ENCODE measurements around the gene FCHO2.

FCHO2 gene

DNA sequence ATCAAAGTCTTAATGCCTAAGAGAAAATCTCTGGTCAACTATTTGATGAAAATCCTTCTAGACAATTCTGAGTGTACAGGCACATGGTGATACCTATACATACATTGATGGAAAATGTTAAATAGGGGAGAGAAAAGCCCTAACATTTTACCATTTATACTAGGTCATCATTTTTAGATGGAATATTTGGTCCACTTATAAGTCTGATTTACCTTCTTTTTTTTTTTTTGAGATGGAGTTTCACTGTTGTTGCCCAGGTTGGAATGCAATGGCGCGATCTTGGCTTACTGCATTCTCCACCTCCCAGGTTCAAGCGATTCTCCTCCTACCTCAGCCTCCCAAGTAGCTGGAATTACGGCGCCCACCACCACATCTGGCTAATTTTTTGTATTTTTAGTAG is 81.7 kb downstream of the FCHO2 start:
- no peak for DNase-seq

DNA sequence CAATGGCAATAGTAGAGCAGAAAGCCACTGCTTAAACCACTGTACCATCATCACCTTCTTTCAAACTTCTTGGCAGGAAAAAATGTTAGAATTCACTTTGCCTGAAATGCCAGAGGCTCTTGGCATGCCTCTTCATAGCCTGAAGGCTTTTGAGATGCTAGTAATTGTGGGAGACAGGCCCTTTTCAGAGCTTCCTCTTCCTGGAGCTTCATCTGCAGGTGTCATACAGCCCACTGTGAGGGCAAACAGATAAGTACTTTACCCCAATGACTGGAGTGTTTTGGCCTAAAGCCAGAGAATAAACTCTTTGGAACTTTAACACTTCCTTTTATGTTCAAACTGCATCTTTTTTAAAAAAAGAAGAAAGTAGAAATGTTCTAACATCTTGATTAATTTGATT is 83.2 kb downstream of the FCHO2 start:
- DNase-seq: no peak

DNA sequence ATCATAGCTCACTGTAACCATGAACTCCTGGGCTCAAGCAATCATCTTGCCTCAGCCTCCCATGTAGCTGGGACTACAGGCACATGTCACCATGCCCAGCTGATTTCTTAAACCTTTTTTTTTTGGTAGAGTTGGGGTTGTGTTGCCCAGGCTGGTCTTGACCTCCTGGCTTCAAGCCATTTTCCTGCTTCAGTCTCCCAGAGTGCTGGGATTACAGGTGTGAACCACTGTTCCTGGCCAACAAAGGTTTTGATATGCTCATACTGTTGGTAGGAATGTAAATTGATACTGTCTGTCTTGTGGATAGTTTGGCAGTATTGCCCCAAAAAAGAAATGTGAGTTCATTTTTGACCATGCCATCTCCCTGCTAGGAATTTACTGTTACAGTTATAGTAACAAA is 87.2 kb downstream of the FCHO2 start:
- no peak for DNase-seq

DNA sequence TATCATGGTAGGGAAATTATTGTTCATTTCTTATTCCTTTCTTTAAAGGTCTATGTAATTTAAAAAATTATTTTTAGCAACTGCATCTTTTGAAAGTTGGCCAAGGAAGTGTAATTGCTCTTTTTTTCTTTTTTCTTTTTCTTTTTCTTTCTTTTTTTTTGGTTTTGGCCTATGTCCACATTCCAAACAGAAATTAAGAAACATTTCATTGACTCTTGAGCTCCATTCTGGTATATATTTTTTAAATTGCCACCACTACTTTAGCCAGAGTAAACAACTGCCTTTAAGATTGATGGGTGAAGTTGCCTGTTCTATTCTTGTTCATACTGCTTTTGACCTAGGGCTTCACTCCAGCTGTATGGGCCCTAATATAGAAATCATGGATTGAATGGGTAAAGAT is 88.7 kb downstream of the FCHO2 start:
- no peak for DNase-seq

DNA sequence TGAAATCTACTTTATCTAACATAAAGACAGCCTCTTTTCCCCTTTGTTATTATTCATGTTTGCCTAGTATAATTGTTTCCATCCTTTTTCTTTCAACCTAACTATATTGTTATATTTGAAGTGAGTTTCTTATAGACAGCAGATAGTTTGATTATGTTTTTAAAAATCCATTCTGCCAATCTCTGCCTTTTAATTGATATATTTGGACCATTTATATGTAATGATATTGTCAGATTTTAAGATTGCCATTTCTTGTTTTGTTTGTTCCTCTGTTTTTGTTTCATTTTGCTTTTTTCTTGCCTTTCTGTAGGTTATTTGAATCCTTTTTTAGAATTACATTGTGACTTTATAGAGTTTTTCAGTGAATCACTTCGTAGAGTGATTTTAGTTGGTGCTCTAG is 89.8 kb downstream of the FCHO2 start:
- DNase-seq: no peak

DNA sequence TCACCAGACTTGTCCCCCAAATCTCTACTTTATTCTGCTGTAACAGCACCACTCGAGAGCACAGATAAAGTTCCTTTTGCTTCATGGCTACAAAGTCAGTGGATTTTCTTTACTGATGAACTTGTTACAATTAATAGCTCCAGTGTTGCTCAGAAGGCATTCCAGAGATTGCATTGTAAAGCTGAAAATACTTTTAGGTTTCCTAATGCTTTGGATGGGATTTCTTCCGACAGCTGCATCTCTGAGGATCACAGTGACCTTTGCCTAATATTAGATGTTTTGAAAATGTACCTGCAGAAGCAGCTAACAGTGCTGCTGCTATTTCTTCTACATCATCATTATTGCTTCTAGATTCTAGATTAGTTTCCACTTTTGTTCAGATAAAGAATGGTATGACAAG is 105.8 kb downstream of the FCHO2 start:
- no peak for DNase-seq

DNA sequence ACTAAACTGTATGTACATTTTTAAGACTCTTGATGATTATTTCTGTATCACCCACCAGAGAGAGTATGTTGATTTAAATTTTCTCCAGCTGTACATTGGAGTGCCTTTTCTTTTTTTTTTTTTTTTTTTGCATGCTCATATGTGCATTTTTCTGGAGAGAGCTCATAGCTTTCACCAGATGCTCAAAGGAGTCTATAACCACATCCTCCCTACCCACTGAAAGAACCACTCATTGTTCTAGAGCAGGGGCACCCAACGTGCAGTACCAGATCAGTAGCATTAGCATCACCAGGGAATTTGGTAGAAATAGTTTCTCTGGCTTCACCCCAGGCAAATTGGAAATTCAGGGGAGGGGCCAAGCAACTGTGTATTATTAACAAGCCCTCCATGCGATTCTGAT is 110.6 kb downstream of the FCHO2 start:
- no peak for DNase-seq

DNA sequence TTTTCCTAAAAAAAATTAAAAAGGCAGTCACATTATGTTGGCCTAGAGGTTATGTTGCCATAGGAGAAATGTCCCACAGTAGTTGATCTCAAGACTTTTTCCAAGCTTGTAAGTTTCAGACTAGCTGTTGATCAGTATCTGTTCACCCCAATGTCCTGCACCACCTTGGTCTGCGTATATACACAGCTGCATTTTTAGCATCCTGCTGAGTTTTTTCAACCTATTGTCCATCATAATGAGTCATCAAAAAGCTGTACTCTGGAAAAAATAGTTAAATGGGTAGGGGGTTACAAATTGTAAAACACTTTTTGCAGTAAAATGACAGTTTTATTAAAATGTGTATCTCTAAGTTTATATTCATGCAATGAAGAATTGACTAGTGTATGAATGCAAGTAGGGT is 111.4 kb downstream of the FCHO2 start:
- DNase-seq: no peak

DNA sequence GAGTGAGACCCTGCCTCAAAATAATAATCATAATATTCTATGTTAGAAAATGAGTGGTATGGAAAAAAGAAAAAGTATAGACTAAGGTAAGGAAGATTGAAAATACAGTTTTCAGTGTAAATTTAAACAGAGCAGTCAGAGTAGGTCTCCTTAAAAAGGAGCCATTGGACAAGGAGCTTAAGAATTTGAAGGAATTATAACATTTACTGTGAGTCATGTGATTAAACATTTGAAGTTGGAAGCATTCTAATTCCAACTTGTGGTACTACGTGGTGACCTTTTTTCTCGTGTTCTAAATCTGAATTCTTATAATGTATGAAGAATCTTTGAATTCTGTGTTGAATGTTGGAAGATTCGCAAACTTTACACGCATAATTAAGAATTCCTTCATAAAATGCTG is 125.3 kb downstream of the FCHO2 start:
- DNase-seq: no peak

DNA sequence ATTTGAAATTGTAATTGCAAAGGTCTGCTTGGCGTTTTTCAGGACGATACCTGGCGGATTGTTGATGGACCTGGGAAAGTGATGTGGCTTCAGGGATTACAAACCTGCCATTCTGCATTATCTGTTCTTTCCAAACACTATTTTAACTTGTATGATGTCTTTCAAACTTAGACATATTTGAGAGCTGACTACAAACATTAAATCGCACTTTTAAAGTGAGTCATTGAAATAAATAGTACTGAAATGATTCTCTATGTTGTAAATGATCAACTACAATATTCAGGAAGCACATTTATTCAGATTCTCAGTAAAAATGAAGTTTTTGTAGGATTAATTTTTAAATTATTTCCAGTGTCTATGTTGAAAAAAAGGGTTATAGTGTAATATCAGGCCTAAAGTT is 132.2 kb downstream of the FCHO2 start:
- no peak for DNase-seq

DNA sequence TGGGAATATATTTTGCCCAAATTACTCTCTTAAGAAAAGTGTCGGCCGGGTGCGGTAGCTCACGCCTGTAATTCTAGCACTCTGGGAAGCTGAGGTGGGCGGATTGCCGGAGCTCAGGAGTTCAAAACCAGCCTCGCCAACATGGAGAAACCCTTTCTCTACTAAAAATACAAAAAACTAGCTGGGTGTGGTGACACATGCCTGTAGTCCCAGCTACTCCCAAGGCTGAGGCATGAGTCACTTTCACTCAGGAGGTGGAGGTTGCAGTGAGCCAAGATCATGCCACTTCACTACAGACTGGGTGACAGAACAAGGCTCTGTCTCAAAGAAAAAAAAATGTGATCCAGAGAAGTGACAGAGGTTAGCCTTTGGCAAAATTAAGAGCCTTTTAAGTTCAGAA is 138.1 kb downstream of the FCHO2 start:
- DNase-seq: no peak

DNA sequence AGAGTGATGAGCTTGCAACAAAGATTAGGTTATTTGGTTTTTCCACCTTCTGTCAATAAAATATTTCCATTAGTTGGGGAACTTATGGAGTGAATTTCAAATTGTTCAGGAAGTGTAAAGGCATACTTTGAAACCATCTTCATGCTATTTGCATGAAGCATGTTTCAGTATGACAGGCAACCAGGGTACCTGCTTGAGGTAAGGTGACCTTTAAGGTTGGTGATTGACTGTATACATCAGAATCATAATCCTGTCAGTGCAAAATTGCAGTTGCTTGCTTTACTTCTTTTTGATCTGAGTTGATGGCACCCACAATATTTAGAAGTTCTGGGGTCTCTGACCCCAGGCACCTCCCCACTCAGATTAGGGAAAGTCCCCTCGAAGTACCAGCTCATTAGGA is 138.6 kb downstream of the FCHO2 start:
- no peak for DNase-seq

DNA sequence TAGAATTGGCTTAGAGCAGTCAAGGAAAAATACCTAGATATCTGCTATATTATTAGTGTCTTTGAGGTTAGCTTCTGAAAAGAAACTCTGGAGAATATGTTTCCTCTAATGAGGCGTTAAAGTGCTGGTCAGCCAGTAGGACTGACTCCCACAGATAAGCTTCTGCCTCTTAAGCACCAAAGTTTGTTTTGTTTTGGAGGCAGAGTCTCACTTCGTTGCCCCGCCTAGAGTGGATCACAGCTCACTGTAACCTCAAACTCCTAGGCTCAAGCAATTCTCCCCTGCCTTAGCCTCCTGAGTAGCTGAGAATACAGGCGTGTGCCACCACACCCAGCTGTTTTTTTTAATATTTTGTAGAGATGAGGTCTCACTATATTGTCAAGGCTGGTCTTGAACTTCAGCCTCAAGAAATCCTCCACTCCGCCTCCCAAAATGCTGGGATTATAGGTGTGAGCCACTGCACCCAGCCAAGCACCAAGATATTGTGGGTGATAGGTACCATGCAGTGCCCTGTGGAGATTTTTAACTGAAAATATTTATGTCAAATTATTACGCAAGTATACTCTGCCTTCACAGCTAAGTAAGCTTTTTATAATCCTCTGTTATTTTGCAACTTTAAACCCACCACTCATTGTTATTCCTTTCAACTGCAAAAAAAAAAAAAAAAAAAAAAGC is 139.9 kb downstream of the FCHO2 start:
- DNase-seq: no peak

DNA sequence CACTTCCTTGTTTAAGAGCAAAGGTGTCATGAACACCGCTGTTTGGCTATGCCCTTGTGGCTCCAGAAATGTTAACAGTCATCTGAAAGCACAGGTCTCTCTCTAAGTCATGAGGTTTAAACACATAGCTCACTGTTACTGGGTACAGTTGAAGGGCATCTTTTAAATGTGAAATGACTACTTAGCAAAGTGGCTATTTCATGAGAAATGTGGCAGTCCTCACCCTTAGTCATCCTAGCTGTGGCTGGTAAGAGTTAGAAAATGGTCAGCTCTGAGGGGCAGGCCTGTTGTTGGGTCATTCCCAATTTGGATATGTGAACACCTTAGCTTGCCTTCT is 140.4 kb downstream of the FCHO2 start:
- no peak for DNase-seq

DNA sequence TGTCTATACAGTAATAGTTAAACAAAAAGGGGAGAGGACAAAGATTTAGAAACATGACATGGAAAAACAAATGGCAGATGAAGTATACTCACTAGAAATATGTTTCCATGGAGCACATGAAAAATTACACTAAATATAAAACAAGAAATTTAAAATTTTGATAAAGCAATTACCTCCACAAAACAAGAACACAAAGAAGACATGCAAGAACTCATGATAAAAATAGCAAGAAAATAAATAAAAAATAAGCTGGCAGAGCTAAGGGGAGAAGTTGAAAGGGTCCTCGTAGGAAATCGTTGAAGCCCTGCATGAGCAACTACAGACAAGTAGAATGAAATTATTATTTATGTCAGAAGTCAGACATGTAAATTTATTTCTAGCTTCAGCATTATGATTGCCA is 141.9 kb downstream of the FCHO2 start:
- DNase-seq: no peak

DNA sequence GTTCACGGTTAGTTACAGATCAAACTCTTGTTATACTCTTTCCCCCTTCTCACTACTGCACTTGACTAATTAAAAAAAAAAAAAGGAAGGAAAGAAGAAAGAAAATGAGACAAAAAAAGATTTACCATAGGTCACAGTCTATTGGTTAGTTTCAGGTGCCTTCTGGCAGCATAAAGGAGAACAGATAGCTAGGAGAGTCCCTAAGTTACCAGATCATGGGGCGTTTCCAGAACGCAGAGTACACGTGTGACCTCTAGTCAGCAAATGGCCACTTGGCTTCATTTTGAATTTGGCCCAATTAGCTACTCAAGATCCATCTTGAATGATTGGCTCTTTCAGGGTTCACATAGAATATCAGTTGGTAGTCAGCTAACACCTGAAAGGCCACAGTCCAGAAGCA is 144.3 kb downstream of the FCHO2 start:
- DNase-seq: no peak

DNA sequence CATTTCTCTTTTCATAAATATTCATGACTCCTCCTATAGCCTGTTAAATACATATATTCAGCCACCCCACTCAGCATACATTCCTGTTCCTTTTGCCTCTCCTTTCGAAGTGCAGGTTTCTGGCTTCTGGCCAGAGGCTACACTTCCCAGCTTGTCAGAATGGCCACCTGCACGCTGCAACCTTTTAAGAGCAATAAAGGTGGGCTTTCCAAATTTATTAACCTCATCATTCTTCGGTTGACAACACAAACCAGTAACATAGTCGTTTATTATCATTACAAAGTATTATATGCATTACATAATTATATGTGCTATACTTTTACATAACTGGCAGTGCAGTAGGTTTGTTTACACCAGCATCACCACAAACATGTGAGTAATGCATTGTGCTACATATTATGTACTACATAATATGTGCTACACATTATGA is 148.0 kb downstream of the FCHO2 start:
- no peak for DNase-seq

DNA sequence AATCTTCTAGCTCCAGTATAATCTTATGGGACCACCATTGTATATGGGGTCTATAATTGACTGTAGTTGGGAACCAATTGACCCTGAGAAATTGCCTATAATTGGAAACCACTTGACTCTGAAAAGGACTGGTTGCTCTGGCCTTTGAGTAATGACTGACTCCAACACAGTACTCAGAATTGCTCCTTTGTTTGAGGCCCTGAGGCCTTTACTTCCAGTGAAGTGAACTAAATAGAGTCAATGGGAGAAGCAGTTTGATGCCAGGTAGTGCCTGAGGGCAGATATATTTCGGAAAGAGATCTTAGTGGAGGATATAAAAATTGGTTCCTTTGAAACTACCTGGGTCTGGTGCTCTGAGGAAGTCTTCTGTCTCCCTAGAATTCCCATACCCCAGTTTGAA is 148.5 kb downstream of the FCHO2 start:
- no peak for DNase-seq

DNA sequence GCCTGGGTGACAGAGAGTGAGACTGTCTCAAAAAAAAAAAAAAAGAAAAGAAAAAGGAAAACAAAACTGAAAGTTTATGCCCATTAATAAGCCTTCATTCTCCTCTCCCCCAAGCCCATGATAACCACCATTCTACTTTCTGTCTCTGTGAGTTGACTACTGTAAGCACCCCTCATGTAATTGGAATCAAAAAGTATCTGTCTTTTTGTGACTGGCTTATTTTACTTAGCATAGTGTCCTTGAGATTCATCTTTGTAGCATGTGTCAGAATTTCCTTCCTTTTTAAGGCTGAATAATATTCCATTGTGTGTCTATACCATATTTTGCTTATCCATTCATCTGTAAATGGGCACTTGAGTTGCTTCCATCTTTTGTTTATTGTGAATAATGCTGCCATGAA is 150.5 kb downstream of the FCHO2 start:
- no peak for DNase-seq

DNA sequence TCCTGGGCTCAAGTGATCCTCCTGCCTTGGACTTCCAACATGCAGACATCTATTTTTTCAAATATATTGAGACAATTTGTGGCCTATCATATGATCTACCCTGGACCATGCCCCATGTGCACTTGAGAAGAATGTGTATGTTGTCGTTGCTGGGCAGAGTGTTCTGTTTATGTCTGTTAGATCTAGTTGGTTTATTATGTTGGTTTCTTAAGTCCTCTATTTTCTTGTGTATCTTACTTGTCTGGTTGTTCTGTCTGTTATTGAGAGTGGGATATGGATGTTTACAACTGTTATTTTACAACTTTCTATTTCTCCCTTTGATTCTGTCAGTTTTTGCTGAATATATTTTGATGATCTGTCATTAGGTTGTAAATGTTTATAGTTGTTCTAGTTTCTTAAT is 154.3 kb downstream of the FCHO2 start:
- no peak for DNase-seq

DNA sequence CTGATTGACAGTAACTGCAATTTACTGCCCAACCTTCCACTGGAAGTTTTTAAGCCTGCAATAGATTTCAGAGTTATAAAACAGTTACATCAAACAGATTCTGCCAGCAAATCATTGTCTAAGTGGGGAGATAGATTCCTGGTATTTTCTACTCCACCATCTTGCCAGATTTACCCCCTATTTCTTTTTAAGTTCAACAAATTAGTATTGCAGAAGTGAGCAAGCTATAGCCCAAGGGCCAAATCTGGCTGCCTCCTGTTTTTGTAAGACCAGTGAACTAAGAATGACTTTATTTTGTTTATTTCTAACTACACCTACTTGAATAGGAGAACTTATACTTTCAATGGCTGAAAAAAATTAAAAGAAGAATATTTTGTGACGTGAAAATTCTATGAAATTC is 155.7 kb downstream of the FCHO2 start:
- no peak for DNase-seq

DNA sequence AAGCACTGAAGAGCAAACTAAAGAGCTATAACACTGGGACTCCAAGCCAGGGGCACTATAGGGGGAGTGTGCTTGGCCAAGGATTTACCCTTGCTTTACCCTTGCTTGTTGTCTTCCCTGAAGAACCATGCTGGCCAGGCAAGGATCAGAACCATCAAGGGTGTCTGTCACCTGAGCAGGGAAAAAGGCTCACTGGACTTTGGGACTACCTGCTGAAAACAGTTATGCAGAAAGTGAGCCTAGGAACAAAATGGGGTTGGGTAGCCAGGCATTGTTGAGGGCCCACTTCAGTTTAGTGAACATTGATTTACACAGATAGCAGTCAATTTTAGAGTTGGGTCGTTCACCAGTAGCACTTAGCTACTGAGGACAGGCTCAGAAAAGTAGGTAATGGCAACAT is 156.5 kb downstream of the FCHO2 start:
- no peak for DNase-seq

DNA sequence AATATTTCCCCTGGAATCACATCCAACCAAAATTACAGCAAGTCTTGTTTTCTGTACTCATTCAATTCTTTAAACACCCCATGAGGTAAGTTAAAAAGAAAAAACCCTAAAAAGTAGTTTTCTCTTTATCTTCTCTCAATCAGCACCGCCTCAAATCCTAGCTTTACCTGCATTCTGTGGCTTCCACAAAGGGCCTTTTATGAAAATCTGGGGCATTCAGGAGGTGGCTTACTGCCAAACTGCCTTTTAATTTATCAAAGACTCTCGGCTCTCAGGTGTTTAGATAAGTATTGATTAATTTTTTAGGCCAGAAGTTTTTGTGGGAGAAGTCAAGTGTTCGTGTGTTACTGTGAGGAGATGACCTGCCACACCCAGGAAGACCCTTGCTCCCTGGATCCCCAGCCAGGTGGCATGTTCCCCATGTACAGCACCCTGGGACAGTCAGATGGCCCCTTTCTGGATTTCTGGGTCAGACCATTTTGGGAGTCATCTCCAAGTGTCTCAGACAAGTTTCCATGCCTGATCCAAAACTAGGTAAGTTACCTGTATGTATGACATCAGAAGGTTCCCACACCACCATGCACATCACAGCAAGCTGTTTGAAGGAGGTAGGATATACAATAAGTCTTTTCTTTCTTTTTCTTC is 158.3 kb downstream of the FCHO2 start:
- DNase-seq: no peak

DNA sequence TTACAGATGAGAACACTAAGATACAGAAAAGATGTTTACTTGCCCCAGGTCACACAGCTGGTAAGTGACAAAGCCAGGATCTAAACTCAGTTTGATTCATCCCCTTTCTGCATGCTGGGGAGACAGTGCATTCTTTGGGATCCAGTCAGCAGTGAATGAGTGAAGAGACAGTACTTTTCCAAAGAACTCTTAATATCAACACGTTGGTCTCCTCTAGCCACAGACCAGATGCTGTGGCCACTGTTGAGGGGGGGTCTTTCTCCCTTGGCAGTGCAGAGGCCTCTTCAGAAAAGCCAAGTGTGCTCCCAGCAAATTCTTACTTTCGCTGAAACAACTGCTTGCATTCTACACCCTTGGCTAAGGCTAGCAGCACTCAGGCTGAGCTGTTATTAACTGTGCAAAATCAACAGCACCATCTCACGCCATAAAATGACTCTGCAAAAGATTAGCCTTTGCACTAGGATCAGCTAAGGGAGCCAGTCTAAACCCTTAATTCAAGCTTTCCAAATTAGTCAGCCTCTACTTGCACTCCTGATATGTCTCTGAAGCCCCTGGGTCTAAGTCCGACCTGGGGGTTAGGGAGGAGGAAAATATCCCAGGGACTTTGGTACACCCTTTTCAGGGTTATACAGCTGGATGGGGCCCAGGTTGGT is 159.7 kb downstream of the FCHO2 start:
- DNase-seq: no peak

DNA sequence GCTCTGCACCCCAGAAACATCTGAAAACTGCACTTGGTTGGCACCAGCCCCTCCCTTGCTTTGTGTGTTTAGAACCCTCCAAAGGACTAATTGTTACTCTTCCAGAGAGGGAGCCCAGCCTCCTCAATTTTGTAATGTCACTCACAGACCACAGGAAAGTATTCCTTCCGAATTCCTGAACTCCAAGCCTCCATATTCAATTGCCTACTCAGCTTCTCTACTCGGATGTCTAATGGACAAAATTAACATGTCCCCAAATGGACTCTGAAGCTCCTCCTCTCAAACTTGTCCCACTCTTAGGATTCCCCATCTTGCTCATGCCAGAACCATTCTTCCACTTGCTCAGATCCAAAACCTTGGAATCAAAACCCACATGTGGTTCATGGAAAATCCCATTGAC is 160.7 kb downstream of the FCHO2 start:
- no peak for DNase-seq

All from stimulated activated CD8-positive, alpha-beta memory T cell treated with anti-CD3 and anti-CD28 coated beads, Interleukin-4, amount 100 ng/mL, for 48 hours (primary cell).